GM23248 (cell line): ENCODE results near the gene GRIK3. TPM values are rescaled to one million over a fixed set of nuclear protein-coding genes. Genes with fewer than 3 reads are reported as not detected.

Experiments used
- DNase-seq: peaks from one replicate; pipeline ENCODE4 v3.0.0-alpha.2; 2015
- H2AFZ ChIP-seq: fragments of 200-600 bp; sonication (generic); 2 replicates; pipeline ENCODE4 v1.6.1; 2016; ENCODE audit warnings: antibody characterized with exemption
- H3F3A ChIP-seq: fragments of 200-600 bp; sonication (generic); 2 replicates; pipeline ENCODE4 v1.6.1; 2016; ENCODE audit warnings: mild to moderate bottlenecking, antibody characterized with exemption, mixed run types; ENCODE audit not compliant: insufficient read depth
- H3K27ac ChIP-seq: fragments of 200-600 bp; sonication (generic); 2 replicates; pipeline ENCODE4 v1.5.1; 2016; ENCODE audit warnings: mild to moderate bottlenecking
- H3K27me3 ChIP-seq: fragments of 200-600 bp; sonication (generic); replicated peaks from 2 replicates; pipeline ENCODE4 v1.6.1; 2016; ENCODE audit warnings: mild to moderate bottlenecking; ENCODE audit not compliant: insufficient read depth
- H3K36me3 ChIP-seq: fragments of 200-600 bp; sonication (generic); 2 replicates; pipeline ENCODE4 v1.6.1; 2016; ENCODE audit warnings: low read depth, mild to moderate bottlenecking
- H3K4me1 ChIP-seq: fragments of 200-600 bp; sonication (generic); 2 replicates; pipeline ENCODE4 v1.6.1; 2016; ENCODE audit warnings: mild to moderate bottlenecking; ENCODE audit not compliant: insufficient read depth
- H3K4me2 ChIP-seq: fragments of 200-600 bp; sonication (generic); one replicate; pipeline ENCODE4 v1.6.1; 2016; ENCODE audit warnings: mild to moderate bottlenecking; ENCODE audit not compliant: unreplicated experiment
- H3K4me3 ChIP-seq: fragments of 200-600 bp; sonication (generic); 2 replicates; pipeline ENCODE4 v1.5.1; 2016; ENCODE audit warnings: mild to moderate bottlenecking
- H3K79me2 ChIP-seq: fragments of 200-600 bp; sonication (generic); 2 replicates; pipeline ENCODE4 v1.6.1; 2016; ENCODE audit warnings: mild to moderate bottlenecking; ENCODE audit not compliant: insufficient read depth
- H3K9ac ChIP-seq: fragments of 200-600 bp; sonication (generic); 2 replicates; pipeline ENCODE4 v1.6.1; 2016; ENCODE audit warnings: mild to moderate bottlenecking
- H3K9me2 ChIP-seq: fragments of 200-600 bp; sonication (generic); 2 replicates; pipeline ENCODE4 v1.6.1; 2016; ENCODE audit warnings: mixed run types, mild to moderate bottlenecking, moderate library complexity; ENCODE audit not compliant: insufficient read depth
- H3K9me3 ChIP-seq: fragments of 200-600 bp; sonication (generic); one replicate; pipeline ENCODE4 v1.6.1; 2017; ENCODE audit warnings: low read depth
- H4K20me1 ChIP-seq: fragments of 200-600 bp; sonication (generic); 2 replicates; pipeline ENCODE4 v1.6.0; 2016; ENCODE audit not compliant: insufficient read depth
- EZH2 ChIP-seq: fragments of 200-600 bp; sonication (generic); IDR thresholded peaks from 2 replicates; pipeline ENCODE4 v1.6.1; 2018; ENCODE audit warnings: antibody characterized with exemption, mild to moderate bottlenecking; ENCODE audit not compliant: insufficient read depth, poor library complexity, severe bottlenecking
- EZH2phosphoT487 ChIP-seq: fragments of 200-600 bp; sonication (generic); IDR thresholded peaks from 2 replicates; pipeline ENCODE4 v1.6.1; 2018; ENCODE audit warnings: antibody characterized with exemption, moderate library complexity, mild to moderate bottlenecking, low read depth; ENCODE audit not compliant: insufficient read depth
- WGBS, 2 experiments: methylation state at CpG; one replicate each; pipeline ENCODE4 v1.1.6; 2015 to 2017; ENCODE audit warnings: low lambda C conversion rate in 2 of 2, low coverage in 1 of 2; ENCODE audit errors: missing lambda C conversion rate in 2 of 2; 5-methylcytosine and 5-hydroxymethylcytosine counted together
- in situ Hi-C: fragments of 300-500 bp; cut with MboI; formaldehyde crosslinking; loops from 2 replicates; pipeline ENCODE4 v1.15.0; 2020
- polyA plus RNA-seq: library from polyadenylated mRNA; unstranded; fragments of >200 nt; fragmentation: Nextera tagmentation; extraction: Ambion mirVana; gene quantifications from 2 replicates; pipeline ENCODE4 v1.2.1, GENCODE V29; 2016
- total RNA-seq: library from RNA; depleted of rRNA; stranded (reverse); fragments of >200 nt; shearing (Covaris generic); gene quantifications from 2 replicates; pipeline ENCODE4 v1.2.3, GENCODE V29; 2014

The GRIK3 gene
- total and polyA plus RNA-seq, 2 experiments from 2014 or later, result not detected

DNA sequence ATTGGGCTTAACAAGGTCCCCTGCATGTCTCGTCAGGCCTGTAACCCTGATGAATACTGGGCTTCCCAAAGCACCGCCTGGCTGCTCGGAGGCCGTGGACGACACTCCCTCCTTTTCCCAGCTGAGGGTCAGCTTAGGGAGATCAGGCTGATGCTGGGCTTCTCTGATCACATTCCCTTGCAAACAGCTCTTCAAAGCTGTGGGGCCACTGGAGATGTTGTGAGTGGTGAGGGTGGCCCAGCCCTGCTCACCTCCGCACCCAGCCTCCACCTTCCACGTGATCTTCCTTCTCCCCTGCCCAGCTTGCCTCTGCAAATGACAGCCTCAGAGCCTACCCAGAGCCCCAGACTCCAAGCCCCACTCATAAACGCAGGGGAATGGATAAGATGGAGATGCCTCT is 195.4 kb downstream of the GRIK3 start:
- TF ChIP-seq EZH2phosphoT487 (no peak), EZH2 (no peak)
- Histone ChIP-seq H3K4me2 (no peak overlapping the region), H3K4me3 (no peak overlapping the region), H3F3A (no peaks in the 10 kb centered on the region), H3K9me2 (no peaks in the 10 kb centered on the region), H4K20me1 (no peaks in the 10 kb centered on the region), H3K27ac (no peak overlapping the region), H3K9me3 (no peaks in the 10 kb centered on the region), H2AFZ (no peak overlapping the region), H3K4me1 (no peaks in the 10 kb centered on the region), H3K36me3 (no peaks in the 10 kb centered on the region), H3K79me2 (no peaks in the 10 kb centered on the region), H3K27me3 (no peaks in the 10 kb centered on the region), H3K9ac (no peak overlapping the region)
- WGBS, 2 experiments, result 14 to 16% methylated on average over 8 of the region's 8 CpGs
- in situ Hi-C loops, result no loop called here
- DNase-seq, result no peak

DNA sequence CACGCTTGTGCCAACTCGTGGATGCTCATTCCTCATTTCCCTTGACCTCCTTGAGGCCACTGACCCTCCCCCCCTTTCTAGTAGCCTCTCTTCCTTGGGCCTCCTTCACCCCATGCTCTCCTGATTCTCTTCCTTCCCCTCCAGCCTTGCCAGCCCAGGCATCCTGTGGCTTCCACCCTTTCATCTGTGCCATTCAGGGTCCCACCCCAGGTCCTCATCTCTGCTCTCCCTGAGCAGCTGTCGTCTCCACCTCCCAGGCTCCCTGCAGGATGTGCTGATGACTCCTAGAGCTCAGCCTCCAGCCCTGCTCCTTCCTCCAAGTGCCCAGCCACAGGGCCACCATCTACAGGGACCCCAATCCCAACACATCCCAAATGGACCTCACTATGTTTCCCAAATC is 197.4 kb downstream of the GRIK3 start:
- Histone ChIP-seq H3K9ac (no peak overlapping the region), H3K4me1 (no peaks in the 10 kb centered on the region), H3K79me2 (no peaks in the 10 kb centered on the region), H3K4me3 (no peak overlapping the region), H2AFZ (no peak overlapping the region), H3K36me3 (no peaks in the 10 kb centered on the region), H3F3A (no peaks in the 10 kb centered on the region), H3K27me3 (no peaks in the 10 kb centered on the region), H4K20me1 (no peaks in the 10 kb centered on the region), H3K27ac (no peak overlapping the region), H3K9me2 (no peaks in the 10 kb centered on the region), H3K4me2 (no peak overlapping the region), H3K9me3 (no peaks in the 10 kb centered on the region)
- WGBS, 2 experiments, result 10 to 12% methylated on average over 3 of the region's 3 CpGs
- no peak for DNase-seq
- TF ChIP-seq EZH2 (no peak), EZH2phosphoT487 (no peak)
- in situ Hi-C loops, result no loop called here

DNA sequence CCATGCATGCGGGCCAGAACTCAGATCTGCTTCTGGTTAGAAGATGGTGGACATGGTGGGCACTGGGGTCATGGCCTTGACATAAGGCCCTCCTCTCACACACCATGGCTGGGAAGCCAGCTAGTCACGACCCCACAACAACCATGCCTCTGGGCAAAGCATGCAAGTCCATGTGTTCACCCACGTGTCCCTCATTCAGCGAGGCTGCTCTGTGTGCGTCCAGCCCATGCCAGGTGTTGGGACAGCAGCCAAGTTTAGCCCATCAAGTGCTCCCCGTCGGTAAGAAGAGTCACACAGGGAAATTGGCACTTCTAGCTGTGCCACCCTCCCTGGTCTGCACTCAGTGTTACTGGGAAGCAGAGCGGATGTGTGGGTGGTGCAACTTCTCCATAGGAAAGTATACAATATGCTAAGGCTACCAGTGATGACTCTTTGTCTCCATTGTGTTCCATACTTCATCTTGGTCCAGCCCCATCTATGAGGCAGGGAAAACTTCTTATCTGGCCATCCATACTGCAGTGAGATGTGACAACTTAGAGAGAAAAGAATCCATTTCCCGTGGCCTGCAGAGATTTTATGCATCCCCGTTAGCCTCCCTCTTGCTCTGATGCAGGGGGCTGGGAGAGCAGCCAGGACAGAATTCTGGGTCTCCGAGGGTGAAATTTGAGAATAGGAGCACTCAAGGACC is 198.0 kb downstream of the GRIK3 start:
- Histone ChIP-seq H3K36me3 (no peaks in the 10 kb centered on the region), H3K9ac (no peak overlapping the region), H3K4me2 (no peak overlapping the region), H2AFZ (no peak overlapping the region), H3K79me2 (no peaks in the 10 kb centered on the region), H4K20me1 (no peaks in the 10 kb centered on the region), H3K27ac (no peak overlapping the region), H3K27me3 (no peaks in the 10 kb centered on the region), H3F3A (no peaks in the 10 kb centered on the region), H3K4me1 (no peaks in the 10 kb centered on the region), H3K9me2 (no peaks in the 10 kb centered on the region), H3K9me3 (no peaks in the 10 kb centered on the region), H3K4me3 (no peak overlapping the region)
- in situ Hi-C loops, result no loop called here
- no peak for DNase-seq
- WGBS, 2 experiments, result 11 to 12% methylated on average over 11 of the region's 11 CpGs
- TF ChIP-seq EZH2 (no peak), EZH2phosphoT487 (no peak)

DNA sequence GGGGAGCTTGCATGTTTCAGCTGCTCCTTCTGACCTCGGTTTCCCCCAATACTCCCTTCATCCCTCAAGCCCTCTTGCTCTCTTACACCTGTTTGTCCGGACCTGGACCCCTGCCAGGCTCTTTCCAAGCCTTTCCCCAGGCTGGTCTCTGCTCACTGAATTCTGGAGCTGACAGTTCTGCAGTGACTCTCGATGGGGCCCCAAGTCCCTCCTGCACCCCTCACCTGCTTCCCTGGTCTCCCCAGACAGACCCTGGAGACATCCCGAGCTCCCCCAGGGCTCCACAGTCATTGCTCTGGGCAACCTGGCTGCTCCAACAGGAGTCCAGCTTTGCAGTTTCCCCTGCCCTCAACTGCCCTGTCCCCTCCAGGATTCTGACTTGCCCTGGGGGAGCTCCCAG is 198.6 kb downstream of the GRIK3 start:
- H3K4me2 ChIP-seq, result no peak overlapping the region
- H3K9me2 ChIP-seq, result no peaks in the 10 kb centered on the region
- H3K9me3 ChIP-seq, result no peaks in the 10 kb centered on the region
- TF ChIP-seq EZH2phosphoT487 (no peak), EZH2 (no peak)
- no peak overlapping the region for H2AFZ ChIP-seq
- WGBS, 2 experiments, result 5% methylated on average over 4 of the region's 4 CpGs
- H4K20me1 ChIP-seq, result no peaks in the 10 kb centered on the region
- in situ Hi-C loops, result no loop called here
- no peak overlapping the region for H3K27ac ChIP-seq
- no peaks in the 10 kb centered on the region for H3K36me3 ChIP-seq
- H3K4me1 ChIP-seq, result no peaks in the 10 kb centered on the region
- no peaks in the 10 kb centered on the region for H3K79me2 ChIP-seq
- no peaks in the 10 kb centered on the region for H3F3A ChIP-seq
- no peak overlapping the region for H3K9ac ChIP-seq
- no peak for DNase-seq
- no peak overlapping the region for H3K4me3 ChIP-seq
- H3K27me3 ChIP-seq, result no peaks in the 10 kb centered on the region

DNA sequence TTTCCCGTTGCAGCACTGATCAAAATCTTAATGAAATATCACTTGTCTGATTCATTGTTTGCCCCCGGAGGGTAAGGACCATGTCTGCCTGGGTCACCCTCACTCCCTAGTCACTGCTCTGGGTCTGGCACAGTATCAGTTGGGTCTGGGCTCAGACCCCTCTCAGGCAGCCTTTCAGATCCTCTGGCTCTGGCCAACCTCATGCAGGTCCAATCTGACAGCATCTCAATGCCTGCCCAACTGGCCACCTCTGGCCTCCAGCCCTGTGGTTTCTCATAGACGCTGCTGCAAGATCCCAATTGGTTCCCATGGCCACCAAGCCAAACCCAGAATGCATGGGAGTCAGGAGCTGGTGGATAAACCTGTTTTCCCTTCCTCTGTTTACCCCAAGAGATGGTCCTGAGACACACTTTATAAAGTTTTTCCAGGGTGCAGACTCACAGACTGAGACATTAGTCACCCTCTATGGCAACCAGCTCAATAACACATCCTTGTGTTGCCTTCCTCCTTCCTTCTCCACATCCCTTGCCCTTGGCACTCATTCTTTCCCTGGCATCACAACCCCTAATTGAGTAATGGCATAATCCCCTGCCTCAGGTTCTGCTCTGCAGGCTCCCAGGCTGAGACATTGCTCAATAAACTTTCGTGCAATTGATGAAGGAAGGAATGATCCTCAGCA is 199.2 kb downstream of the GRIK3 start:
- H3F3A ChIP-seq, result no peaks in the 10 kb centered on the region
- TF ChIP-seq EZH2phosphoT487 (no peak), EZH2 (no peak)
- no peaks in the 10 kb centered on the region for H3K4me1 ChIP-seq
- H3K4me3 ChIP-seq, result no peak overlapping the region
- H3K9me3 ChIP-seq, result no peaks in the 10 kb centered on the region
- no peaks in the 10 kb centered on the region for H3K27me3 ChIP-seq
- no peak overlapping the region for H3K27ac ChIP-seq
- 5 to 21% methylated on average over 4 of the region's 4 CpGs for WGBS, 2 experiments
- no peak overlapping the region for H2AFZ ChIP-seq
- DNase-seq, result no peak
- no peak overlapping the region for H3K4me2 ChIP-seq
- no peaks in the 10 kb centered on the region for H3K79me2 ChIP-seq
- H3K9ac ChIP-seq, result no peak overlapping the region
- no peaks in the 10 kb centered on the region for H3K9me2 ChIP-seq
- no peaks in the 10 kb centered on the region for H3K36me3 ChIP-seq
- in situ Hi-C loops, result no loop called here
- H4K20me1 ChIP-seq, result no peaks in the 10 kb centered on the region
